ENCODE measurements around the gene FGFR1OP2.

GRCh38 chr12:27014859-27015729, 76.8 kb downstream of the FGFR1OP2 start:
- TF ChIP-seq CTCF (IDR thresholded peaks at IDR 0.05) (no peak), POLR2A (IDR thresholded peaks at IDR 0.05) (no peak)
